Heart left ventricle (tissue), 13 donors: ENCODE data around the gene MRPS6.

Source experiments
- CTCF ChIP-seq, 12 donors: fragments of 200-600 bp; sonication (generic) in 4 of 12; IDR thresholded peaks; one replicate each; pipeline versions ENCODE4 v1.5.0 to v1.8.0; 2018 to 2022; ENCODE audit warnings: antibody characterized with exemption in 12 of 12, mild to moderate bottlenecking in 5 of 12
- POLR2A ChIP-seq, 2 donors: fragments of 450-650 bp; IDR thresholded peaks; one replicate each; pipeline ENCODE4 v1.6.1; 2017; ENCODE audit warnings: antibody characterized with exemption in 2 of 2, mild to moderate bottlenecking in 2 of 2, moderate library complexity in 2 of 2
- donor health status: ischemic (EF 13 %, LVEDD 7.1; RV severe dilation, severe dysfunction).
- donor health status: DM: no; HTN: yes; CAD: no.
- donor health status: DM: no; HTN: no; CAD: no.
- donor health status: ischemic (EF 25% LVEDD 6.9; RV normal size, moderate dysfunction).
- donor health status: ischemic (EF 25% LVEDD 5.7; RV mildly dilated, moderate dysfunction).
- donor health status: ischemic (EF 35%, LVEDD 5.7; RV mildly dilated, moderate dysfunction).
- donor health status: nonischemic (EF 11% LVEDD 7.7; RV severe dilation, severe dysfunction).
- donor health status: DM: yes; HTN: yes; CAD: no.
- donor health status: PGD.
- donor health status: ischemic (EF 29% LVEDD 5.4; RV normal size, mild dysfunction).
- donor health status: nonischemic (EF 23%, LVEDD 6.1; RV moderate dilation, normal function).

- TF ChIP-seq CTCF (IDR thresholded peaks at IDR 0.05) (no peak), POLR2A (IDR thresholded peaks at IDR 0.05) (no peak)
Observed at GRCh38 chr21:34054259-34054658, 19.1 kb upstream of the MRPS6 start.
